Naive thymus-derived CD4-positive, alpha-beta T cell (primary cell): ENCODE measurements around the gene DNAJA3. TPM values are rescaled to one million over a fixed set of nuclear protein-coding genes. Genes with fewer than 3 reads are reported as not detected.
A peak's percentile ranks its signal among the peaks of the same experiment; 100 is the strongest.

Source experiments
- ATAC-seq: fragments of 150-1000 bp; cut with Tn5 transposase; 2 replicates; pipeline ENCODE4 v1.10.0; 2021; ENCODE audit warnings: mild to moderate bottlenecking, moderate library complexity
- CTCF ChIA-PET: fragments of 350-600 bp; sonication (Branson Sonifier 250); formaldehyde crosslinking; loops from one replicate; lab custom pipeline; 2021; ENCODE audit warnings: antibody characterized with exemption; lab: Charles Lee
- POLR2A ChIA-PET: fragments of 350-600 bp; sonication (Branson Sonifier 250); formaldehyde crosslinking; loops from one replicate; lab custom pipeline; 2021; ENCODE audit warnings: antibody characterized with exemption, inconsistent platforms; lab: Charles Lee
- DNase-seq, 9 donors: peaks; one replicate each; pipeline versions ENCODE4 v3.0.0 to v3.0.0-alpha.2; 2020 to 2022; ENCODE audit warnings: mixed read lengths in 1 of 9
- H3K27ac ChIP-seq: one replicate; pipeline ENCODE4 v1.7.0; 2013; ENCODE audit warnings: mild to moderate bottlenecking, low read depth, low read length, moderate library complexity
- H3K27me3 ChIP-seq, 2 donors: one replicate each; pipeline ENCODE4 v1.7.0; 2013; ENCODE audit warnings: low read length in 2 of 2, mild to moderate bottlenecking in 2 of 2, moderate library complexity in 2 of 2; ENCODE audit not compliant: control insufficient read depth in 2 of 2, insufficient read depth in 2 of 2
- H3K36me3 ChIP-seq, 3 experiments: 1 replicate in 2 of 3; 2 replicates in 1 of 3; pipeline ENCODE4 v1.7.0; 2013; ENCODE audit warnings: low read length in 3 of 3, mild to moderate bottlenecking in 3 of 3, moderate library complexity in 1 of 3; ENCODE audit not compliant: insufficient read depth in 3 of 3, control insufficient read depth in 2 of 3
- H3K4me1 ChIP-seq, 2 donors: one replicate each; pipeline ENCODE4 v1.7.0; 2013; ENCODE audit warnings: low read length in 2 of 2, mild to moderate bottlenecking in 2 of 2, moderate library complexity in 1 of 2; ENCODE audit not compliant: control insufficient read depth in 2 of 2, insufficient read depth in 2 of 2
- H3K4me3 ChIP-seq: 2 replicates; pipeline ENCODE4 v1.7.0; 2013; ENCODE audit warnings: mild to moderate bottlenecking, low read length
- H3K9me3 ChIP-seq, 3 experiments: 1 replicate in 2 of 3; 2 replicates in 1 of 3; pipeline ENCODE4 v1.7.0; 2013; ENCODE audit warnings: low read length in 3 of 3; ENCODE audit not compliant: control insufficient read depth in 2 of 3
- H3K27ac Mint-ChIP-seq, 9 donors: one replicate each; pipeline ENCODE4 v1.8.0; 2020 to 2022; ENCODE audit warnings: mixed read lengths in 9 of 9, mild to moderate bottlenecking in 8 of 9, moderate library complexity in 5 of 9, inconsistent platforms in 2 of 9
- H3K27me3 Mint-ChIP-seq, 5 donors: one replicate each; pipeline ENCODE4 v1.8.0; 2021 to 2022; ENCODE audit warnings: mixed read lengths in 5 of 5, mild to moderate bottlenecking in 1 of 5
- H3K36me3 Mint-ChIP-seq, 5 donors: one replicate each; pipeline ENCODE4 v1.8.0; 2020 to 2022; ENCODE audit warnings: mixed read lengths in 5 of 5, mild to moderate bottlenecking in 3 of 5, inconsistent platforms in 1 of 5
- H3K4me1 Mint-ChIP-seq, 7 donors: one replicate each; pipeline ENCODE4 v1.8.0; 2020 to 2022; ENCODE audit warnings: mixed read lengths in 7 of 7, mild to moderate bottlenecking in 3 of 7, inconsistent platforms in 1 of 7
- H3K4me3 Mint-ChIP-seq, 10 donors: one replicate each; pipeline ENCODE4 v1.8.0; 2020 to 2022; ENCODE audit warnings: mild to moderate bottlenecking in 10 of 10, mixed read lengths in 10 of 10, moderate library complexity in 6 of 10, inconsistent platforms in 2 of 10
- H3K9me3 Mint-ChIP-seq, 11 donors: one replicate each; pipeline ENCODE4 v1.8.0; 2020 to 2022; ENCODE audit warnings: mixed read lengths in 11 of 11, mild to moderate bottlenecking in 4 of 11, inconsistent platforms in 1 of 11, moderate library complexity in 1 of 11
- intact Hi-C, 2 donors: fragments of 100-400 bp; cut with micrococcal nuclease; formaldehyde crosslinking; loops; one replicate each; pipeline ENCODE4 v1.15.1; 2023
- polyA plus RNA-seq, 2 donors: library from polyadenylated mRNA; unstranded; fragments of 300-500 nt; fragmentation: Illumina TruSeq; gene quantifications; one replicate each; pipeline ENCODE4 v1.2.3, GENCODE V29; 2021
- total RNA-seq, 6 experiments: library from RNA in 5 of 6; stranded (reverse) in 5 of 6; gene quantifications; 1 replicate in 5 of 6; 2 replicates in 1 of 6; pipeline ENCODE4 v1.2.3 and lab custom pipeline; 2021 to 2026

DNAJA3 gene
- total and polyA plus RNA-seq, 7 experiments from 2014 or later = 33.6 to 79.8 (median 70.5) TPM

DNA sequence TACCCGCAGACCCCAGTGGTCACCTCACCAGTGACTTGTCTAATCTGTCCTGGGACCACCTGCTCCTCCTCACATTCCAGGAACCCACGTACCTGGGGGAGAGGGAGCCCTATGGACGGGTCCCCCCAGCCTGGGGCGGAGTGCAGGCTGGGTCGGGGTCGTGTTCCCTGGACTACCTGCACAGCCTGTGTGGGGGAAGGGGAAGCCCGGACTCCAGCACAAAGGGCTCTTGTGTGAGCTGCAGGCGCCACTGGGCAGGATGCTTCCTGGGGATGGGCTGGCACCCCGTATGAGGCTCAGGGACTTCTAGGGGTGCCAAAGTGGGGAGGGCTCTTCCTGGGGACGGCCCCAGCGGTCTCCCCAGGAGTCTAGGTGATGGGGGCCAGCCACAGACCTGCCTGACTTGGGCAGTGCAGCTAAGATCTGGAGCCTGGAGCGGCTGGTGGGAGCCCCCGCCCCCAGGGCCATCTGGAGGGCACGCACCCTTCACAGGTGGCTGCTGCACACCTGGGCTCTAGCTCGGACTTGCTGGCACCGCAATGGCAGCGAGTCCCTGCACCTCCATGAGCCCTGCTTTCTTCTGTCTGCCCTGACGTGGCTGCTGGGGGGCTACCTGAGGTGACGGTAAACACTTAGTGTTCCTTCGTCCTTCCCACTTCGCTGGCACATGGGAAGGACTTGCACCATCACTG is 46.5 kb upstream of the DNAJA3 start:
- Histone ChIP-seq H3K27me3 (no peaks in the 10 kb centered on the region), H3K9me3 (no peaks in the 10 kb centered on the region), H3K4me3 (no peak overlapping the region), H3K4me1 (no peaks in the 10 kb centered on the region), H3K36me3 (peaks cover 0 to 66% (median 10%) of the 10 kb centered on the region in 3 experiments), H3K27ac (no peak overlapping the region)
- no peak overlapping the region for H3K4me3 Mint-ChIP-seq
- H3K4me1 Mint-ChIP-seq = peaks cover 0 to 16% (median 7%) of the 10 kb centered on the region in 7 donors
- ATAC-seq (no peak), DNase-seq (peak in 1 of 9 donors; percentile 11)
- intact Hi-C loops = no loop called here
- POLR2A ChIA-PET = no interaction called here
- CTCF ChIA-PET = no interaction called here
- H3K9me3 Mint-ChIP-seq = no peaks in the 10 kb centered on the region
- peaks cover 0 to 4% (median 0%) of the 10 kb centered on the region in 5 donors for H3K36me3 Mint-ChIP-seq
- no peaks in the 10 kb centered on the region for H3K27me3 Mint-ChIP-seq
- peak overlapping the region in 2 of 9 donors; percentile 52 to 54 for H3K27ac Mint-ChIP-seq

GRCh38 chr16:4380119-4381063 is 45.3 kb upstream of the DNAJA3 start:
- no peak overlapping the region for H3K4me3 Mint-ChIP-seq
- no peaks in the 10 kb centered on the region for H3K9me3 Mint-ChIP-seq
- Histone ChIP-seq H3K27me3 (no peaks in the 10 kb centered on the region), H3K9me3 (no peaks in the 10 kb centered on the region), H3K4me3 (no peak overlapping the region), H3K27ac (no peak overlapping the region), H3K4me1 (no peaks in the 10 kb centered on the region), H3K36me3 (peaks cover 0 to 78% (median 10%) of the 10 kb centered on the region in 3 experiments)
- CTCF ChIA-PET = no interaction called here
- H3K27ac Mint-ChIP-seq = peak overlapping the region in 1 of 9 donors; percentile 43
- POLR2A ChIA-PET = no interaction called here
- H3K4me1 Mint-ChIP-seq = peaks cover 0 to 13% (median 4%) of the 10 kb centered on the region in 7 donors
- ATAC-seq (no peak), DNase-seq (peak in 1 of 9 donors; percentile 12)
- H3K36me3 Mint-ChIP-seq = peaks cover 0 to 4% (median 0%) of the 10 kb centered on the region in 5 donors
- H3K27me3 Mint-ChIP-seq = no peaks in the 10 kb centered on the region
- intact Hi-C loops = no loop called here

GRCh38 chr16:4381072-4381934 is 44.4 kb upstream of the DNAJA3 start:
- no peak overlapping the region for H3K4me3 Mint-ChIP-seq
- ChIA-PET POLR2A (no interaction called here), CTCF (no interaction called here)

DNA sequence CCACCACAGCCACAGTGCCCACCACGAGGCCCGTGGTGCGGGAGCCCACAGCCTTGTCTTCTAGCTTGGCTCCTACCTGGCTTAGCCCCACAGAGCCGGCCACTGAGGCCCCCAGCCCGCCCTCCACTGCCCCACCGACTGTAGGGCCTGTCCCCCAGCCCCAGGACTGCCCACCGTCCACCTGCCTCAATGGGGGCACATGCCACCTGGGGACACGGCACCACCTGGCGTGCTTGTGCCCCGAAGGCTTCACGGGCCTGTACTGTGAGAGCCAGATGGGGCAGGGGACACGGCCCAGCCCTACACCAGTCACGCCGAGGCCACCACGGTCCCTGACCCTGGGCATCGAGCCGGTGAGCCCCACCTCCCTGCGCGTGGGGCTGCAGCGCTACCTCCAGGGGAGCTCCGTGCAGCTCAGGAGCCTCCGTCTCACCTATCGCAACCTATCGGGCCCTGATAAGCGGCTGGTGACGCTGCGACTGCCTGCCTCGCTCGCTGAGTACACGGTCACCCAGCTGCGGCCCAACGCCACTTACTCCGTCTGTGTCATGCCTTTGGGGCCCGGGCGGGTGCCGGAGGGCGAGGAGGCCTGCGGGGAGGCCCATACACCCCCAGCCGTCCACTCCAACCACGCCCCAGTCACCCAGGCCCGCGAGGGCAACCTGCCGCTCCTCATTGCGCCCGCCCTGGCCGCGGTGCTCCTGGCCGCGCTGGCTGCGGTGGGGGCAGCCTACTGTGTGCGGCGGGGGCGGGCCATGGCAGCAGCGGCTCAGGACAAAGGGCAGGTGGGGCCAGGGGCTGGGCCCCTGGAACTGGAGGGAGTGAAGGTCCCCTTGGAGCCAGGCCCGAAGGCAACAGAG is 43.5 kb upstream of the DNAJA3 start:
- ChIA-PET POLR2A (no interaction called here), CTCF (no interaction called here)
- Histone ChIP-seq H3K4me3 (no peak overlapping the region), H3K36me3 (peaks cover 7 to 90% (median 16%) of the 10 kb centered on the region in 3 experiments), H3K27me3 (no peaks in the 10 kb centered on the region), H3K4me1 (no peaks in the 10 kb centered on the region), H3K9me3 (no peaks in the 10 kb centered on the region), H3K27ac (no peak overlapping the region)
- Mint-ChIP-seq H3K36me3 (peaks cover 0 to 4% (median 0%) of the 10 kb centered on the region in 5 donors), H3K9me3 (no peaks in the 10 kb centered on the region), H3K27ac (no peak overlapping the region), H3K27me3 (no peaks in the 10 kb centered on the region), H3K4me3 (no peak overlapping the region), H3K4me1 (peaks cover 0 to 14% (median 3%) of the 10 kb centered on the region in 7 donors)
- intact Hi-C loops = no loop called here
- DNase-seq (peak in 1 of 9 donors; percentile 16), ATAC-seq (peak; percentile 5)

More at GRCh38 chr16:4381072-4381934, 44.4 kb upstream of the DNAJA3 start:
- Histone ChIP-seq H3K4me3 (no peak overlapping the region), H3K36me3 (peaks cover 0 to 87% (median 10%) of the 10 kb centered on the region in 3 experiments), H3K27ac (no peak overlapping the region), H3K9me3 (no peaks in the 10 kb centered on the region), H3K27me3 (no peaks in the 10 kb centered on the region), H3K4me1 (no peaks in the 10 kb centered on the region)
- peaks cover 0 to 11% (median 3%) of the 10 kb centered on the region in 7 donors for H3K4me1 Mint-ChIP-seq
- H3K9me3 Mint-ChIP-seq = no peaks in the 10 kb centered on the region
- no peak overlapping the region for H3K27ac Mint-ChIP-seq
- DNase-seq = peak in 1 of 9 donors; percentile 14
- H3K36me3 Mint-ChIP-seq = peaks cover 0 to 4% (median 0%) of the 10 kb centered on the region in 5 donors
- H3K27me3 Mint-ChIP-seq = no peaks in the 10 kb centered on the region
- ATAC-seq = no peak
- intact Hi-C loops = no loop called here

DNA sequence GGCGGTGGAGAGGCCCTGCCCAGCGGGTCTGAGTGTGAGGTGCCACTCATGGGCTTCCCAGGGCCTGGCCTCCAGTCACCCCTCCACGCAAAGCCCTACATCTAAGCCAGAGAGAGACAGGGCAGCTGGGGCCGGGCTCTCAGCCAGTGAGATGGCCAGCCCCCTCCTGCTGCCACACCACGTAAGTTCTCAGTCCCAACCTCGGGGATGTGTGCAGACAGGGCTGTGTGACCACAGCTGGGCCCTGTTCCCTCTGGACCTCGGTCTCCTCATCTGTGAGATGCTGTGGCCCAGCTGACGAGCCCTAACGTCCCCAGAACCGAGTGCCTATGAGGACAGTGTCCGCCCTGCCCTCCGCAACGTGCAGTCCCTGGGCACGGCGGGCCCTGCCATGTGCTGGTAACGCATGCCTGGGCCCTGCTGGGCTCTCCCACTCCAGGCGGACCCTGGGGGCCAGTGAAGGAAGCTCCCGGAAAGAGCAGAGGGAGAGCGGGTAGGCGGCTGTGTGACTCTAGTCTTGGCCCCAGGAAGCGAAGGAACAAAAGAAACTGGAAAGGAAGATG is 42.8 kb upstream of the DNAJA3 start:
- Mint-ChIP-seq H3K9me3 (no peaks in the 10 kb centered on the region), H3K4me1 (peaks cover 0 to 12% (median 3%) of the 10 kb centered on the region in 7 donors), H3K27me3 (no peaks in the 10 kb centered on the region), H3K27ac (peak overlapping the region in 3 of 9 donors; percentile 25 to 62 (median 60)), H3K4me3 (no peak overlapping the region), H3K36me3 (peaks cover 0 to 4% (median 0%) of the 10 kb centered on the region in 5 donors)
- DNase-seq (peak in 1 of 9 donors; percentile 11), ATAC-seq (no peak)
- no peak overlapping the region for H3K27ac ChIP-seq
- no peaks in the 10 kb centered on the region for H3K9me3 ChIP-seq
- POLR2A ChIA-PET = no interaction called here
- peaks cover 8 to 91% (median 16%) of the 10 kb centered on the region in 3 experiments for H3K36me3 ChIP-seq
- H3K4me1 ChIP-seq = no peaks in the 10 kb centered on the region
- H3K4me3 ChIP-seq = no peak overlapping the region
- intact Hi-C loops = no loop called here
- CTCF ChIA-PET = no interaction called here
- H3K27me3 ChIP-seq = no peaks in the 10 kb centered on the region
